Karpas-422 (cell line): ENCODE measurements around the gene SLC36A3. TPM values are rescaled to one million over a fixed set of nuclear protein-coding genes. Genes with fewer than 3 reads are reported as not detected.
A peak's percentile ranks its signal among the peaks of the same experiment; 100 is the strongest.

Experiments
- DNase-seq: peaks from one replicate; pipeline ENCODE4 v3.0.0-alpha.2; 2015
- H2AFZ ChIP-seq: fragments of 200-600 bp; sonication (generic); 2 replicates; pipeline ENCODE4 v1.6.1; 2014; ENCODE audit warnings: antibody characterized with exemption, low read length, mixed read lengths
- H3K27ac ChIP-seq: fragments of 200-600 bp; sonication (generic); 2 replicates; pipeline ENCODE4 v1.5.1; 2014; ENCODE audit warnings: mild to moderate bottlenecking, low read length, moderate library complexity
- H3K27me3 ChIP-seq: fragments of 200-600 bp; sonication (generic); 2 replicates; pipeline ENCODE4 v1.6.1; 2014; ENCODE audit warnings: low read length, mixed read lengths
- H3K36me3 ChIP-seq: fragments of 200-600 bp; sonication (generic); 2 replicates; pipeline ENCODE4 v1.6.1; 2014; ENCODE audit warnings: low read length, mixed read lengths; ENCODE audit not compliant: insufficient read depth
- H3K4me1 ChIP-seq: fragments of 200-600 bp; sonication (generic); 2 replicates; pipeline ENCODE4 v1.6.1; 2014; ENCODE audit warnings: mild to moderate bottlenecking, low read length, mixed read lengths
- H3K4me2 ChIP-seq: fragments of 200-600 bp; sonication (generic); 2 replicates; pipeline ENCODE4 v1.6.1; 2014; ENCODE audit warnings: low read length, low read depth, mild to moderate bottlenecking; ENCODE audit not compliant: poor library complexity, severe bottlenecking
- H3K4me3 ChIP-seq: fragments of 200-600 bp; sonication (generic); 2 replicates; pipeline ENCODE4 v1.5.1; 2014; ENCODE audit warnings: mild to moderate bottlenecking, antibody characterized with exemption, low read length, mixed read lengths
- H3K79me2 ChIP-seq: fragments of 200-600 bp; sonication (generic); 2 replicates; pipeline ENCODE4 v1.6.1; 2014; ENCODE audit warnings: mild to moderate bottlenecking, low read length, mixed read lengths
- H3K9ac ChIP-seq: fragments of 200-600 bp; sonication (generic); 2 replicates; pipeline ENCODE4 v1.6.0; 2014; ENCODE audit warnings: low read length
- H3K9me2 ChIP-seq: fragments of 200-600 bp; sonication (generic), shearing (Covaris generic); replicated peaks from 2 replicates; pipeline ENCODE4 v1.6.0; 2014; ENCODE audit warnings: mild to moderate bottlenecking, low read length, moderate library complexity; ENCODE audit not compliant: insufficient read depth
- H3K9me3 ChIP-seq: fragments of 300-700, 200-600 bp; sonication (generic); 2 replicates; pipeline ENCODE4 v1.6.1; 2014; ENCODE audit warnings: low read length, mixed read lengths
- H4K20me1 ChIP-seq: fragments of 200-600 bp; sonication (generic); 2 replicates; pipeline ENCODE4 v1.6.1; 2014; ENCODE audit warnings: mild to moderate bottlenecking, antibody characterized with exemption, low read length, low read depth; ENCODE audit not compliant: insufficient read depth
- total RNA-seq: library from RNA; depleted of rRNA; stranded (reverse); fragments of >200 nt; shearing (Covaris generic); gene quantifications from 2 replicates; pipeline ENCODE4 v1.2.3, GENCODE V29; 2014; ENCODE audit warnings: low replicate concordance

The SLC36A3 gene
- total RNA-seq, 1 experiment from 2014 or later, result not detected

GRCh38 chr5:151267491-151268260 is 35.9 kb downstream of the SLC36A3 start:
- Histone ChIP-seq H3K4me2 (no peak overlapping the region), H3K9me2 (no peaks in the 10 kb centered on the region), H3K4me1 (peaks cover 5% of the 10 kb centered on the region), H3K4me3 (no peak overlapping the region), H3K36me3 (peaks cover 55% of the 10 kb centered on the region), H2AFZ (no peak overlapping the region), H3K27me3 (no peaks in the 10 kb centered on the region), H3K79me2 (peaks cover 4% of the 10 kb centered on the region; the same call in 1 of the 2 replicates), H4K20me1 (peaks cover 10% of the 10 kb centered on the region; the same call in 1 of the 2 replicates), H3K9me3 (no peaks in the 10 kb centered on the region), H3K9ac (no peak overlapping the region), H3K27ac (no peak overlapping the region)
- DNase-seq, result no peak

DNA sequence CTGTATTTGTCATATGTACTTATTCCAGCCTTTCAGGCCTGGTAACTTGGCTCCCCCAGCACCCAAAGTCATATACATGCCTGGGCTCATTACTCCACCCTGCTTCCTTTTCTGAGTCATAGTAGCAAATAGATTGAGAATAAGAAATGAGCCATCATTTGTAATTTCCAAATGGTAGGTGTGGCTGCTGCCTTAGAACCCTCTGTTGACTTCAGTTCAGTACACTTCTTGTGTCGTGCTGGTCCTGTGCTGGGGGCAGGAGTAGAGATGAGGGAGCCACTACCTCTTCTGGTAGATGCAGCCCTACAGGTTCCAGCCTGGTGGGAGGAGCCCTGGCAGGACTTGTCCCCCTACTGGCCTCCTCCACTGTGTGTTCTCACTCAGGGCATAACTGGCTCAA is 39.5 kb downstream of the SLC36A3 start:
- no peaks in the 10 kb centered on the region for H3K27me3 ChIP-seq
- H3K9ac ChIP-seq, result no peak overlapping the region
- H3K9me2 ChIP-seq, result no peaks in the 10 kb centered on the region
- H3K27ac ChIP-seq, result no peak overlapping the region
- no peak overlapping the region for H3K4me2 ChIP-seq
- H3K79me2 ChIP-seq, result peaks cover 27% of the 10 kb centered on the region
- H2AFZ ChIP-seq, result no peak overlapping the region
- H3K9me3 ChIP-seq, result no peaks in the 10 kb centered on the region
- no peaks in the 10 kb centered on the region for H3K4me1 ChIP-seq
- H4K20me1 ChIP-seq, result peaks cover 16% of the 10 kb centered on the region
- H3K36me3 ChIP-seq, result peaks cover 60% of the 10 kb centered on the region
- no peak for DNase-seq
- no peak overlapping the region for H3K4me3 ChIP-seq

- H3K9me3 ChIP-seq, result no peaks in the 10 kb centered on the region
- no peak overlapping the region for H3K4me2 ChIP-seq
- peaks cover 43% of the 10 kb centered on the region for H3K79me2 ChIP-seq
- peaks cover 7% of the 10 kb centered on the region for H3K4me1 ChIP-seq
- no peak for DNase-seq
- no peak overlapping the region for H3K27ac ChIP-seq
- H3K9ac ChIP-seq, result no peak overlapping the region
- H2AFZ ChIP-seq, result no peak overlapping the region
- no peaks in the 10 kb centered on the region for H3K27me3 ChIP-seq
- peaks cover 24% of the 10 kb centered on the region for H4K20me1 ChIP-seq
- no peaks in the 10 kb centered on the region for H3K9me2 ChIP-seq
- H3K36me3 ChIP-seq, result peaks cover 59% of the 10 kb centered on the region
- no peak overlapping the region for H3K4me3 ChIP-seq
Observed at GRCh38 chr5:151262532-151262931, 41.0 kb downstream of the SLC36A3 start.

DNA sequence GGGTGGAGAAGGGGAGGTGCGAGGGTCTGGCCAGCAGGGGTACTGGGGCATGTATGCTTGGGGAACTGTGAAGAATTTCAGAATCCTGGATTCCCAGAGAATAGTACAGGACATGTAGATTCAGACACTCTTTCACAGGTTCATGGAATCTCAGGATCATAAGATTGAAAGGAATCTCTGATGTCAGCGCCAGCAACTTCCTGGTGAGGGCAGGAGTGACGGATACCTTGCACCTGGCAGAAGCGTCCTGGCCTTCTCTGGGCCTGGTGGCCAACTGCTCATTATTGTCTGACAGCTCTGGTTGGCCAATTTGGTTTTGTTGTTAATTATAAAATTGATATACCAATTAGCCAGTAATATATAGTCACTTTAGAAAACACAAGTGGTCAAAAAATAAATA is 43.6 kb downstream of the SLC36A3 start:
- Histone ChIP-seq H3K27ac (no peak overlapping the region), H3K9me2 (no peaks in the 10 kb centered on the region), H3K36me3 (peaks cover 40% of the 10 kb centered on the region), H3K4me3 (no peak overlapping the region), H3K9ac (no peak overlapping the region), H3K79me2 (peaks cover 69% of the 10 kb centered on the region), H4K20me1 (peaks cover 22% of the 10 kb centered on the region), H2AFZ (no peak overlapping the region), H3K9me3 (no peaks in the 10 kb centered on the region), H3K27me3 (no peaks in the 10 kb centered on the region), H3K4me1 (peaks cover 33% of the 10 kb centered on the region), H3K4me2 (no peak overlapping the region)
- DNase-seq, result no peak

GRCh38 chr5:151258816-151259215 is 44.8 kb downstream of the SLC36A3 start:
- Histone ChIP-seq H4K20me1 (peaks cover 21% of the 10 kb centered on the region), H3K4me3 (no peak overlapping the region), H2AFZ (no peak overlapping the region), H3K27me3 (no peaks in the 10 kb centered on the region), H3K36me3 (peaks cover 29% of the 10 kb centered on the region; the same call in 1 of the 2 replicates), H3K9ac (no peak overlapping the region), H3K4me2 (no peak overlapping the region), H3K79me2 (peaks cover 80% of the 10 kb centered on the region), H3K4me1 (peaks cover 45% of the 10 kb centered on the region), H3K9me3 (no peaks in the 10 kb centered on the region), H3K27ac (no peak overlapping the region), H3K9me2 (no peaks in the 10 kb centered on the region)
- DNase-seq, result no peak

DNA sequence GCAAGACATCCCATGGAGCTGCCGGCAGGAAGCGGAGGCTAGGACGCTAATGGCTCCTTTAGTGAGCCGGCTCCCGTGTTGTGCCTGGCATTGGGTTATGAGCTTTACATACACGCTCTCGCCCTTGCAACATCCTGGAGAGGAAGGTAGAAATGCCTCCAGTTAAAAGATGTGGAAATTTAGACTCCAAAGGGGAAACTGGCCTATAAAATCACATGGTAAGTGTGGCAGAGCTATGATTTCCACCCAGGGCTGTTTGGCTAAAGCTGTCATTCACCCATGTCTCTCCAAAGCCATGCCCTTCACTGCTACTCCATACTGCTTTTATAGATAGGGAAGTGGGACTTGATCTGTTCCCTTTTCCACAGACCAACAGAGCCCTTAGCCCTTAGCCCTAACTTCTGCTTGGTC is 45.4 kb downstream of the SLC36A3 start:
- Histone ChIP-seq H3K9ac (no peak overlapping the region), H3K79me2 (peaks cover 84% of the 10 kb centered on the region)

DNA sequence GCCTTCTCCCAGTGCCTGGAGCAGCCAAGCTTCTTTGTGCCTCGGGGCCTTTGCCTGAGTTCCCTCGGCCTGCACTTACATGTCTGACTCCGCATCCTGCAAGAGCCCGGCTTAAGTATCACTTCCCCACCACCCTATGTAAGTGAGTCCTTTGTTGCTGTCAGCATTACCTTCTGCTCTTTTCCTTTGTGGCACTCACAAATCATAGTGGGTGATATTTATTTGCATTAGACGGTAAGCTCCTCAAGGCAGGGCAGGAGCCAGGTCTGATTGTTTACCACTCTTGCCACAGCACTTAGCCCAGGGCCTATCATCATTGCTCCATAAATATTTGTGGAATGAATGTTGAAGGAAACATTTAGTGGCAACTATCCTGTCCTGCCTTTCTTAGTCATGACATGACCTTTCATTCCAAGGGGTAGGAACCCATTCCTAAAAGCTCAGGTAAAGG is 45.8 kb downstream of the SLC36A3 start:
- Histone ChIP-seq H3K9ac (peak overlapping the region; percentile 5; the same call in 1 of the 2 replicates), H3K4me3 (no peak overlapping the region), H3K36me3 (peaks cover 24% of the 10 kb centered on the region; the same call in 1 of the 2 replicates), H3K9me3 (no peaks in the 10 kb centered on the region), H4K20me1 (peaks cover 24% of the 10 kb centered on the region), H3K79me2 (peaks cover 84% of the 10 kb centered on the region), H3K4me2 (peak overlapping the region; percentile 89), H3K27me3 (no peaks in the 10 kb centered on the region), H3K27ac (peak overlapping the region; percentile 87), H3K9me2 (no peaks in the 10 kb centered on the region), H2AFZ (no peak overlapping the region), H3K4me1 (peaks cover 47% of the 10 kb centered on the region)
- DNase-seq, result peak; percentile 62

More for the DNA sequence above, 45.4 kb downstream of the SLC36A3 start:
- Histone ChIP-seq H3K4me2 (no peak overlapping the region), H3K9me2 (no peaks in the 10 kb centered on the region), H4K20me1 (peaks cover 23% of the 10 kb centered on the region), H3K36me3 (peaks cover 25% of the 10 kb centered on the region; the same call in 1 of the 2 replicates), H3K4me3 (no peak overlapping the region), H2AFZ (no peak overlapping the region), H3K4me1 (peaks cover 47% of the 10 kb centered on the region), H3K27ac (peak overlapping the region; percentile 87; the same call in 1 of the 2 replicates), H3K9me3 (no peaks in the 10 kb centered on the region), H3K27me3 (no peaks in the 10 kb centered on the region)
- DNase-seq, result no peak

DNA sequence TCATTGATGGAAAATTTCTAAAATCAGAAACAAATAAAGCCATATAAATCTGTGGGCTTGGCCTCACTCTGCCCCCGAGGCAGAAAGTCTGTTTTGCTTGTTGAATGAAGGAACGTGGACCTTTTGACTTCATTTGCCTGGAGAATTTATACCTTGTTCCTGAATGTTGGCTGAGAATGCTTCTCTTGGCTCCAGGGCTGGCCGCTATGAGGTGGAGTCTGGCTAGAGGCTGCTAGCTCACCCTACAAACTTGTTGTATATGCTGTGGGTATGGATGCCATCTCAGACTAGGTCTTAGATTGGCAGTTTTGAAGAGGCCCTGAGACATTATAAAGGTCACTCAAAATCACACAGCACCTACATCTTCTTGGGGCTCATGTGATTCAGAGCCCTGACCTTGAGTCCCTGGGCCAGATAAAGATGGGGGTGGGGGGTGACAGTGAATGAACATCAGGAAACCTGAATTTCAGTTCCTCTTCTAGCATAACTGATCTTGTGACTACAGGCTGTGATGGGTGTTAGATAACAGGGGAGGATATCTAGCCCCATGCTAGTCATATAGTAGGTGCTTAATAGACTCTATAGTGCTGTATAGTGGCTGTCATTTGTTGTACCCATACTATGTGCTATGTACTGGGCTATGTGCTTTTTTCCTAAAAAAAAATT is 47.8 kb downstream of the SLC36A3 start:
- H3K79me2 ChIP-seq, result peaks cover 73% of the 10 kb centered on the region
- H3K4me2 ChIP-seq, result peak overlapping the region; percentile 89
- DNase-seq, result peak; percentile 91
- H3K27ac ChIP-seq, result peak overlapping the region; percentile 87
- peak overlapping the region; percentile 83 for H3K4me3 ChIP-seq
- H3K27me3 ChIP-seq, result no peaks in the 10 kb centered on the region
- H2AFZ ChIP-seq, result no peak overlapping the region
- H3K4me1 ChIP-seq, result peaks cover 64% of the 10 kb centered on the region
- H3K9me2 ChIP-seq, result no peaks in the 10 kb centered on the region
- H3K9ac ChIP-seq, result peak overlapping the region; percentile 89
- H4K20me1 ChIP-seq, result peaks cover 24% of the 10 kb centered on the region
- peaks cover 10% of the 10 kb centered on the region; the same call in 1 of the 2 replicates for H3K36me3 ChIP-seq
- H3K9me3 ChIP-seq, result no peaks in the 10 kb centered on the region
